Frontal cortex (tissue), 4 donors: ENCODE data around the gene YARS1. TPM values are rescaled to one million over a fixed set of nuclear protein-coding genes. Genes with fewer than 3 reads are reported as not detected.

Experiments used
- DNase-seq, 2 donors: peaks; one replicate each; pipeline ENCODE4 v3.0.0; 2012; ENCODE audit warnings: low spot score in 2 of 2
- FAIRE-seq: peaks from 2 replicates; lab custom pipeline; 2012; peaks lifted over from hg19 to GRCh38; lab: Jason Lieb, UNC
- total RNA-seq: library from RNA; depleted of rRNA; stranded (reverse); fragments of >200 nt; gene quantifications from one replicate; pipeline ENCODE4 v1.2.3, GENCODE V29; 2014
- donor health status: control.
- donor health status: control.
- donor health status: control.

The YARS1 gene
- total RNA-seq, 1 donor from 2014 or later: 42.4 TPM

GRCh38 chr1:32753532-32754316 is 63.4 kb downstream of the YARS1 start:
- DNase-seq: peak; percentile 90 to 94
- FAIRE-seq: no peak

DNA sequence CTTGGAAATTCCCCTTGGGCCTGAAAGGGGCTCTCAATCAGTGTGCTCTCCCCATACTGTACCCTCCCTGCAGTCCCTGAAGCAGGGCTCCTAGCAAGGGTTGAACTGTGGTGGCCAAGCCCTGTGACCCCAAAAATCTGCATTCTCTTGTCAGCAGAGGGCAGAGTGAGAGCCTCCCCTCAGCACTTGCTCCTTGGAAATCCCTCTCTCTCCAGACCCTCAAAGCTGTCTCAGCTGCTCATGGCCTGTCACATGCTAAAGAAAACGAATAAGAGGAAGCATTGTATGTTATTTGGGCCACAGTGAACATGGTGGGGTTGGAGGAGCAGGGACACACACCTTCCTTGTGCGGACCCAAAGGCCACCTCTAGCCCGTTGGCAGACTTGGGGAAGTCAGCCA is 67.4 kb downstream of the YARS1 start:
- FAIRE-seq (no peak), DNase-seq (no peak)

- no peak for FAIRE-seq
- no peak for DNase-seq
Measured at GRCh38 chr1:32749332-32749731, 67.8 kb downstream of the YARS1 start.

GRCh38 chr1:32748926-32749325 is 68.2 kb downstream of the YARS1 start:
- FAIRE-seq (no peak), DNase-seq (no peak)

GRCh38 chr1:32748348-32748747 is 68.8 kb downstream of the YARS1 start:
- FAIRE-seq (no peak), DNase-seq (no peak)

DNA sequence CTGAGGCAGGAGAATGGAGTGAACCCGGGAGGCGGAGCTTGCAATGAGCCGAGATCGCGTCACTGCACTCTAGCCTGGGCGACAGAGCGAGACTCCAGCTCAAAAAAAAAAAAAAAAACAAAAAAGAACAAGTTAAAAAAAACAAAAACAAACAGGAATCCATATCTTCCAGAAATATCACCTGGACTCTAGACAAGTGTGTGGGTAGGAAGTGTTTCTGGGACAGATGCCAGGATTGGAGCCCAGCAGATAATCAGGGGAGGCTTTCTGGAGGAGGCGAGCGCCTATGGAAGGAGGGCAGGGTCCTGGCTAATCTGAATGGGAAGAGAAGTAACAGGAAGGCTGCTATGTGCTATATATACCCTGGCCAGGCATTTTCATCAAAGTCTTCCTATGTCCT is 71.0 kb downstream of the YARS1 start:
- DNase-seq: no peak
- no peak for FAIRE-seq

DNA sequence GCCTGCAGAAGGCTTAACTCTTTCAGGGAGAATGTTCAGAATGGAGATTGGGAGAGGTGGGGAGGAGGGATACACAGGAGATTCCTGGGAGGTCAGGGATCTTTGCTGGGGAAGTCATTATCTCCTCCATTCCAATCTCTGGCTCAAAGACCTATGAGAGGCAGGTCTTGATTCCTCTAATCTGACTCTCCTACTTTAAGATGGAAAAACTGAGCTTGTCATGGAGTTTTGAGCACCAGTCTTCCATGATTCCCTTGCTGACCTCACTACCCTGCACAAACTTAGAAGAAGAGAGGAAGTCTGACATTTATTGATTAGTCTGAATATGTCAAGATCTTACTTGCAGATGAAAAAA is 73.1 kb downstream of the YARS1 start:
- FAIRE-seq (no peak), DNase-seq (no peak)

- no peak for DNase-seq
- no peak for FAIRE-seq
Measured at GRCh38 chr1:32743380-32744070, 73.6 kb downstream of the YARS1 start.

DNA sequence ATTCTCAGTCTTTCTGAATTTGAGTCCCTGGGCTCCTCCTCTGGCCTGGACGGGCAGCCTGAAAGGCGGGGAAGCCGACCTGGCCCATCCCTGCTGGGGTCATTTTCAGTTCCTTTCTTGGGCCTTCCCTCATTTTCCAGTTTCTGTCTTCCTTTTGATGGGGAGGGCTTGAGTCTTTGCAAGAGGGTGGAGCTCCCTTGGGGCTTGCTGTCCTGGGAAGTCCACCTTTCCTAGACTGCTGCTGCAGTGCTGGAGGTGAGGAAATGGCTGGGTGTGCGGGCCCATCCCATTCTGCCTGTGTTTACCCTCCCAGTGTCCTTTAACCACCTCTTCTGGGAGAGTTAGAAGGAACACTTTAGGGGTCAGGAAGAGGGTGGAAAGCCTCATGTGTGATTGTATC is 74.2 kb downstream of the YARS1 start:
- DNase-seq (peak in 1 of 2 donors; percentile 44), FAIRE-seq (no peak)

- FAIRE-seq: no peak
- DNase-seq: peak in 1 of 2 donors; percentile 41
Measured at GRCh38 chr1:32742199-32742947, 74.8 kb downstream of the YARS1 start.

DNA sequence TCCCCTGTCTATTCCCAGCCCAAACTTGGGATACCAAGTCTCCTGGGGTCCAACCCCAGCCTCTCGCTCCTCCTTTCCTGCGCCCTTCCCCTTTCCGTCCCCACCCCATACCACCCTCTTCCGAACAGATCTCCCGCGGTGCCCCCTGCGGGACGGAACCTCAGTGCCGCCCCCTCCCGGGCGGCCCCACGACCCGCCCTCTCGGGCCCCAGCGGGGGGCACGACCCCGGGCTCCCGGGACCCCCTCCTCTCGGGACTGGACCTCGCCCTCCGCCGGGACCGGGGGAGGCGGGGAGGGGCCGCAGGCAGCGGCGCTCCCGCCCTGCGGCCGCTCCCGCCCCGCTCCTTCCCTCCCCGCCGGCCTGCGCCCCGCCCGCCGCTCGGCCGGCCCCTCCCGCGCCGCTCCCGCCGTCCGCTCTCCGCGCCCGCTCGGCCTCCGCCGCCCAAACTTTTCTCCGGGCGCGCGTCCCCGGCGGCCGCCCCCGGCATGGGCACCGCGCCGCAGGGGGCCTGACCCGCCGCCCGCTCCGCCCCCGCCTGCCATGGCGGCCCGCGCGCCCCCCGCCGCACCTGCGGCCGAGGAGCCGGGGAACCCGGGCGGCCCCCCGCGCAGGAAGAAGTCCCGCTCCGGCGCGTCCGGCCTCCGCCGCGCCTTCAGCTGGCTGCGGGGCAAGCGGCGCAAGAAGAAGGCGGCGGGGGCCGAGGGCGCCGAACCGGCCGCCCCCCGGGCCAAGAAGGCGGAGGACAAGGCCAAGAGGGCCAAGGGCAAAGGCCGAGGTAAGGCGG is 75.6 kb downstream of the YARS1 start:
- no peak for FAIRE-seq
- DNase-seq: peak; percentile 71 to 85

DNA sequence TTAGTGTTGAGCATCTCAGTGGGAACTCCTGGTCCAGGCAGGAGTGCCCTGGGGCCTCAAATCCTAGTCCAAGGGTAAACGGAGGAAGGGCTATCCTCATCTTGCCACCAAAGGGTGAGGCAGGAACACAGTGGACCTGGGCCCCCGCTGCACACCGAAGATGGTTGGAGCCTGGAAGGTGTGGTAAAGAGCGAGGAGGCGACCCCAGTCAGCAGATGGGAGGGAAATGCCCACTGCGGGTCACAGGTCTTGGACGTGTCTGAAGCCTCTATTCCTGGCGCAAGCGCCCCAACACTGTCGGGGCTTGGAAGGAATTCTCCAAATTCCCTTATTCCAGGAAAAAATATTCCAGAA is 76.1 kb downstream of the YARS1 start:
- FAIRE-seq (no peak), DNase-seq (no peak)

GRCh38 chr1:32736812-32737791 is 80.1 kb downstream of the YARS1 start:
- FAIRE-seq (no peak), DNase-seq (no peak)

GRCh38 chr1:32733582-32734321 is 83.4 kb downstream of the YARS1 start:
- FAIRE-seq (no peak), DNase-seq (no peak)

GRCh38 chr1:32729254-32730046 is 87.7 kb downstream of the YARS1 start:
- no peak for FAIRE-seq

GRCh38 chr1:32728413-32729077 is 88.6 kb downstream of the YARS1 start:
- no peak for FAIRE-seq
- DNase-seq: no peak

More at GRCh38 chr1:32729254-32730046, 87.7 kb downstream of the YARS1 start:
- DNase-seq: no peak

- no peak for DNase-seq
- no peak for FAIRE-seq
Measured at GRCh38 chr1:32727876-32728275, 89.3 kb downstream of the YARS1 start.
